K562 (cell line): ENCODE data around the gene AGR2. TPM values are rescaled to one million over a fixed set of nuclear protein-coding genes. Genes with fewer than 3 reads are reported as not detected.

Source experiments
- ATAC-seq: fragments of 200-7000 bp; cut with Tn5 transposase; 3 replicates; pipeline ENCODE4 v1.9.1; 2020; ENCODE audit warnings: moderate library complexity
- BruUV-seq: library from RNA; stranded (reverse); fragments of 400-500 nt; replicated peaks from 2 replicates; lab custom pipeline; 2021; lab: Mats Ljungman, UMichigan
- CTCF ChIA-PET: fragments of 300-600 bp; formaldehyde crosslinking; extraction: SDS; loops from one replicate; lab custom pipeline; 2021; ENCODE audit warnings: low intra/inter-chr PET ratio; lab: Yijun Ruan, JAX
- POLR2A ChIA-PET: fragments of 300-600, 350-650 bp; sonication (Branson Sonifier 250); formaldehyde crosslinking; extraction: SDS; loops from one replicate; lab custom pipeline; 2021; ENCODE audit warnings: antibody characterized with exemption, inconsistent platforms; lab: Yijun Ruan, JAX
- DNase-seq, 4 experiments: peaks; one replicate each; pipeline versions ENCODE4 v3.0.0 to v3.0.0-alpha.2; 2011 to 2018; ENCODE audit warnings: low spot score in 3 of 4, mixed read lengths in 3 of 4; ENCODE audit errors: extremely low read depth in 1 of 4
- FAIRE-seq: peaks from 2 replicates; lab custom pipeline; 2011; peaks lifted over from hg19 to GRCh38; lab: Jason Lieb, UNC
- H2AFZ ChIP-seq: 2 replicates; pipeline ENCODE4 v1.6.0; 2011; ENCODE audit warnings: low read depth, low read length, control low read depth, inconsistent platforms
- H3K27ac ChIP-seq: fragments of 200-600 bp; 3 replicates; pipeline ENCODE4 v1.8.0; 2011; ENCODE audit warnings: low read depth, mild to moderate bottlenecking, control low read depth, inconsistent platforms, low read length, moderate library complexity, mixed read lengths; ENCODE audit errors: extremely low read depth
- H3K27me3 ChIP-seq, 2 experiments: fragments of 300-600 bp in 1 of 2; 2 replicates in 1 of 2; 3 replicates in 1 of 2; pipeline versions ENCODE4 v1.6.0 to v1.8.0; 2011; ENCODE audit warnings: inconsistent platforms in 2 of 2, low read length in 2 of 2, mild to moderate bottlenecking in 1 of 2, mixed read lengths in 1 of 2, moderate library complexity in 1 of 2; ENCODE audit not compliant: control insufficient read depth in 2 of 2, insufficient read depth in 2 of 2
- H3K36me3 ChIP-seq: fragments of 300-600 bp; 3 replicates; pipeline ENCODE4 v1.8.0; 2011; ENCODE audit warnings: mild to moderate bottlenecking, low read length, inconsistent platforms; ENCODE audit not compliant: control insufficient read depth, insufficient read depth
- H3K4me1 ChIP-seq, 2 experiments: fragments of 200-600 bp in 1 of 2; replicated peaks in 1 of 2; 2 replicates in 1 of 2; 3 replicates in 1 of 2; pipeline versions ENCODE4 v1.5.1 to v1.8.0; 2011; ENCODE audit warnings: inconsistent platforms in 2 of 2, low read length in 2 of 2, mild to moderate bottlenecking in 1 of 2, mixed read lengths in 1 of 2, moderate library complexity in 1 of 2; ENCODE audit not compliant: control insufficient read depth in 2 of 2, insufficient read depth in 2 of 2
- H3K4me2 ChIP-seq: 2 replicates; pipeline ENCODE4 v1.6.1; 2011; ENCODE audit warnings: low read length, control low read depth, inconsistent platforms, mixed read lengths; ENCODE audit not compliant: insufficient read depth
- H3K4me3 ChIP-seq: fragments of 200-600 bp; sonication (generic), shearing (Covaris generic); 2 replicates; pipeline ENCODE4 v1.5.1; 2016; ENCODE audit warnings: control low read depth, inconsistent platforms
- H3K79me2 ChIP-seq: fragments of 200-600 bp; 3 replicates; pipeline ENCODE4 v1.8.0; 2011; ENCODE audit warnings: low read length, inconsistent platforms; ENCODE audit not compliant: control insufficient read depth, insufficient read depth
- H3K9ac ChIP-seq, 2 experiments: 2 replicates each; pipeline versions ENCODE4 v1.6.0 to v1.6.1; 2011; ENCODE audit warnings: low read depth in 2 of 2, low read length in 2 of 2, control low read depth in 1 of 2, inconsistent platforms in 1 of 2, mild to moderate bottlenecking in 1 of 2, mixed read lengths in 1 of 2; ENCODE audit not compliant: insufficient read depth in 1 of 2
- H3K9me1 ChIP-seq: one replicate; pipeline ENCODE4 v1.6.0; 2011; ENCODE audit warnings: inconsistent platforms, mild to moderate bottlenecking, low read length, moderate library complexity; ENCODE audit not compliant: control insufficient read depth, insufficient read depth
- H3K9me3 ChIP-seq: replicated peaks from 2 replicates; pipeline ENCODE4 v1.5.1; 2011; ENCODE audit warnings: low read depth, low read length, inconsistent platforms; ENCODE audit not compliant: control insufficient read depth, insufficient read depth
- H4K20me1 ChIP-seq: replicated peaks from 2 replicates; pipeline ENCODE4 v1.6.1; 2011; ENCODE audit warnings: low read length, inconsistent platforms, mixed read lengths; ENCODE audit not compliant: control insufficient read depth, insufficient read depth
- ARNT ChIP-seq, 2 experiments: fragments of 450-650 bp; IDR thresholded peaks; 2 replicates each; pipeline ENCODE4 v1.6.1; 2016; ENCODE audit warnings: mild to moderate bottlenecking in 1 of 2
- ASH1L ChIP-seq: fragments of 450-650 bp; IDR thresholded peaks from 2 replicates; pipeline ENCODE4 v1.6.1; 2018; ENCODE audit warnings: borderline replicate concordance, mild to moderate bottlenecking, low read depth; ENCODE audit not compliant: partially characterized antibody
- DPF2 ChIP-seq: fragments of 450-650 bp; IDR thresholded peaks from 2 replicates; pipeline ENCODE4 v1.6.1; 2016
- EGR1 ChIP-seq: fragments of 450-650 bp; conservative IDR thresholded peaks from 2 replicates; pipeline ENCODE4 v1.6.1; 2017; ENCODE audit warnings: mild to moderate bottlenecking
- FOXK2 ChIP-seq, 2 experiments: fragments of 450-650 bp; IDR thresholded peaks in 1 of 2; conservative IDR thresholded peaks in 1 of 2; 2 replicates each; pipeline ENCODE4 v1.6.1; 2016; ENCODE audit warnings: low read depth in 2 of 2, mild to moderate bottlenecking in 1 of 2
- HCFC1 ChIP-seq: IDR thresholded peaks from 2 replicates; pipeline ENCODE4 v1.6.1; 2012; ENCODE audit warnings: low read depth, low read length, improper control_type of control experiment
- NCOA1 ChIP-seq: fragments of 450-650 bp; IDR thresholded peaks from 2 replicates; pipeline ENCODE4 v1.6.1; 2016; ENCODE audit warnings: low read depth
- NR2C2 ChIP-seq, 2 experiments: fragments of 200-800 bp in 1 of 2; sonication (Bioruptor generic) in 1 of 2; sonication (generic) in 1 of 2; formaldehyde crosslinking in 1 of 2; IDR thresholded peaks; 2 replicates each; pipeline versions ENCODE4 v1.6.1 to v1.8.0; 2016 to 2022; ENCODE audit warnings: mild to moderate bottlenecking in 1 of 2, missing compliant biosample characterization in 1 of 2, missing genetic modification characterization in 1 of 2, missing genetic modification reagents in 1 of 2
- RCOR1 ChIP-seq, 2 experiments: IDR thresholded peaks; 2 replicates each; pipeline ENCODE4 v1.6.1; 2012; ENCODE audit warnings: low read depth in 2 of 2, low read length in 2 of 2, borderline replicate concordance in 1 of 2, improper control_type of control experiment in 1 of 2
- ZBTB11 ChIP-seq, 3 experiments: fragments of 200-800 bp in 1 of 3; fragments of 250-450 bp in 1 of 3; fragments of 450-650 bp in 1 of 3; sonication (Bioruptor Pico) in 1 of 3; sonication (Bioruptor generic) in 1 of 3; formaldehyde crosslinking in 1 of 3; IDR thresholded peaks; 2 replicates each; pipeline versions ENCODE4 v1.6.1 to v1.8.0; 2016 to 2022; ENCODE audit warnings: mild to moderate bottlenecking in 2 of 3, missing genetic modification characterization in 2 of 3, missing compliant biosample characterization in 1 of 3, moderate library complexity in 1 of 3
- ZNF23 ChIP-seq: fragments of 250-450 bp; sonication (Bioruptor Pico); IDR thresholded peaks from 2 replicates; pipeline ENCODE4 v1.4.0; 2020; ENCODE audit warnings: mild to moderate bottlenecking
- ZNF384 ChIP-seq: IDR thresholded peaks from 2 replicates; pipeline ENCODE4 v1.6.1; 2012; ENCODE audit warnings: low read depth, low read length, improper control_type of control experiment
- ZNF592 ChIP-seq: fragments of 450-650 bp; IDR thresholded peaks from 2 replicates; pipeline ENCODE4 v1.6.1; 2017; ENCODE audit warnings: antibody characterized with exemption, mild to moderate bottlenecking
- WGBS: fragments of 100-300 bp; shearing (Covaris generic); methylation state at CpG from one replicate; pipeline ENCODE4 v1.1.6; 2016; ENCODE audit warnings: low coverage, mixed read lengths; ENCODE audit not compliant: insufficient coverage; ENCODE audit errors: missing lambda C conversion rate; 5-methylcytosine and 5-hydroxymethylcytosine counted together
- in situ Hi-C: fragments of 300-500 bp; cut with MboI; formaldehyde crosslinking; loops from 4 replicates; pipeline ENCODE4 v1.15.0; 2018; ENCODE audit warnings: inconsistent platforms, mixed read lengths
- intact Hi-C: fragments of 100-400 bp; cut with micrococcal nuclease; formaldehyde crosslinking; loops from 2 replicates; pipeline ENCODE4 v1.14.2; 2022
- polyA plus RNA-seq, 8 experiments: library from polyadenylated mRNA; depleted of rRNA in 4 of 8; stranded (reverse) in 5 of 8; unstranded in 3 of 8; fragments of >200 nt; fragmentation: Nextera tagmentation in 2 of 8; fragmentation: Illumina TruSeq in 1 of 8; extraction: Ambion mirVana in 2 of 8; extraction: Trizol in 1 of 8; gene quantifications; 2 replicates each; pipeline versions ENCODE4 v1.2.1 to v1.2.3, GENCODE V29; 2011 to 2014; ENCODE audit warnings: inconsistent platforms in 1 of 8, missing spikeins in 1 of 8
- total RNA-seq, 7 experiments: library from RNA; depleted of rRNA in 6 of 7; stranded (reverse); fragments of >200 nt in 6 of 7; fragmentation: Illumina TruSeq in 2 of 7; extraction: Trizol in 2 of 7; gene quantifications; 2 replicates each; pipeline versions ENCODE4 v1.2.1 to v1.2.3, GENCODE V29; 2011 to 2021; ENCODE audit warnings: low replicate concordance in 1 of 7

The AGR2 gene
- total and polyA plus RNA-seq, 9 of the 15 experiments (the other 6 are each of a cell fraction or from before 2014, with no cell fraction given), result 0.66 TPM; not detected in 8

- peak; percentile 60; the same call in 1 of the 2 replicates for TF ChIP-seq ZNF592
These were observed 61.6 kb downstream of the AGR2 start (continued) for GRCh38 chr7:16743236-16743635.

GRCh38 chr7:16742547-16742946 lies 62.3 kb downstream of the AGR2 start:
- peak in 1 of 4 experiments; percentile 68 for DNase-seq
- 51% methylated on average over 3 of the region's 3 CpGs for WGBS
- no TSS peak for BruUV-seq
- Histone ChIP-seq H3K4me1 (peaks cover 31 to 49% of the 10 kb centered on the region in 2 experiments; a peak in 4 of 5 replicates), H3K9me3 (no peaks in the 10 kb centered on the region), H3K4me2 (no peak overlapping the region), H3K79me2 (no peaks in the 10 kb centered on the region), H3K27me3 (no peaks in the 10 kb centered on the region), H2AFZ (no peak overlapping the region), H3K27ac (no peak overlapping the region), H3K9me1 (no peaks in the 10 kb centered on the region), H3K36me3 (no peaks in the 10 kb centered on the region), H4K20me1 (no peaks in the 10 kb centered on the region), H3K4me3 (no peak overlapping the region), H3K9ac (no peak overlapping the region)
- intact Hi-C loops, result loop anchor here (5.0 kb wide), 1 partner anchor 80 kb away; no protein-coding TSS in a partner anchor
- ChIA-PET CTCF (no interaction called here), POLR2A (interaction anchor here (2.2 kb wide), 1 partner anchor 14 kb away, joined by 8 read pairs; no protein-coding TSS in a partner anchor)
- in situ Hi-C loops, result no loop called here
- FAIRE-seq, result no peak
- ATAC-seq, result peak; percentile 66
- TF ChIP-seq FOXK2 (conservative IDR thresholded peaks at IDR 0.05 in 1 of 2, IDR thresholded peaks at IDR 0.05 in 1 of 2; ENCODE audit: low read depth in 2 of 2) (no peak), ASH1L (no peak), ARNT (IDR thresholded peaks at IDR 0.05) (no peak), NR2C2 (CRISPR knock-in tag; IDR thresholded peaks at IDR 0.05) (no peak), NR2C2 (tag; IDR thresholded peaks at IDR 0.05) (no peak), NCOA1 (peak; percentile 60; the same call in 1 of the 2 replicates), ZBTB11 (CRISPR knock-in tag; IDR thresholded peaks at IDR 0.05) (no peak), EGR1 (no peak), RCOR1 (IDR thresholded peaks at IDR 0.05; ENCODE audit: borderline replicate concordance in 1 of 2, low read depth in 2 of 2, low read length in 2 of 2) (0 out of 4 replicates have a peak, but pooled peaks of 1 of the 2 experiments have one; percentile 27), ZNF23 (no peak), DPF2 (peak; percentile 79), HCFC1 (no peak), ZNF384 (peak; percentile 88)
